ENCODE data around the gene ARFGEF3. TPM values are rescaled to one million over a fixed set of nuclear protein-coding genes. Genes with fewer than 3 reads are reported as not detected.

Gene ARFGEF3
- total RNA-seq, 2 donors from 2014 or later = 3.6 to 8.0 TPM

Other genes with a start within 250 kb of the ARFGEF3 start
- gene PERP, start 54.5 kb upstream of the ARFGEF3 start, total RNA-seq = 10 to 100 TPM; 14.1 to 22.5 TPM
- not detected for gene PBOV1, start 56.6 kb downstream of the ARFGEF3 start, total RNA-seq
- not detected for gene SMIM28, start 216.0 kb downstream of the ARFGEF3 start, total RNA-seq
- gene HEBP2, start 242.3 kb downstream of the ARFGEF3 start, total RNA-seq = 10 to 100 TPM; 28.6 to 44.7 TPM